Measurements from ENCODE around the gene PTK7.

PTK7 gene

DNA sequence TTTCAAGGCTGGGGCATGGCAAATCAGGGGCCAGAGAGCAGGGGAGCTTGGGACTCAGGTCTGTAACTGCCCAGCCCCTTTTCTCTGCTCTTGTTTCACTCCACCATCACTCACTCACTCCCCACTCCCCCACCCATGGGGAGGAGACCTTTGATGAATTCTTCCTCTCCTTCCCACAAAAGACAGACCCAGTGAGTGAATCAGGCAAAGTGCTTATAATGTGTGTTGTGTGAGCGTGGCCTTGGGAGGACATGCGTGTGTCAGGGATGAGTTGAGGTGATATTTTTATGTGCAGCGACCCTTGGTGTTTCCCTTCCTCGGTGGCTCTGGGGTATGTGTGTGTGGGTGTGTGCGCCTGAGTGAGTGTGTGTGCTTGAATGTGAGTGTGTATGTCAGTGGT is 104.9 kb downstream of the PTK7 start:
- no peak for DNase-seq (ENCODE audit: low spot score)

DNA sequence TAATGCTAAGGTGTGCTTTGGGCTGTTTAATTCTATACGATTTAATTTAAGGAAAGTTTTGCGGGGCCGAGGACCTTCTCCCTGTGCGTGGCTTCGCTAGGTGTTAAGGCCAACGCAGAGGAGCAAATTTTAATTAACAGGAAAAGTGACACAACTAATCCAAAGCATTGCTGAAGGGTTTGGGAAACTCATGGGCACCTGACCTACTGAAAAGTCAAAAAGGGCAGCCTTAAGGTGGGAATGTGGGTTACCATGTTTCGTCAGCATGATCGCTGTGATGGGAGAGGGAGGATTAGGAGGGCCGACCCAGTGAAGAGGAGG is 105.5 kb downstream of the PTK7 start:
- DNase-seq (ENCODE audit: low spot score), result no peak

GRCh38 chr6:43181942-43182860 is 106.1 kb downstream of the PTK7 start, which contains the start of gene CUL9:
Gene CUL9 (plus strand): TSS chr6:43182196. CDS start chr6:43184311, 2,115 bp downstream.
- peak; percentile 85 for DNase-seq (ENCODE audit: low spot score)

DNA sequence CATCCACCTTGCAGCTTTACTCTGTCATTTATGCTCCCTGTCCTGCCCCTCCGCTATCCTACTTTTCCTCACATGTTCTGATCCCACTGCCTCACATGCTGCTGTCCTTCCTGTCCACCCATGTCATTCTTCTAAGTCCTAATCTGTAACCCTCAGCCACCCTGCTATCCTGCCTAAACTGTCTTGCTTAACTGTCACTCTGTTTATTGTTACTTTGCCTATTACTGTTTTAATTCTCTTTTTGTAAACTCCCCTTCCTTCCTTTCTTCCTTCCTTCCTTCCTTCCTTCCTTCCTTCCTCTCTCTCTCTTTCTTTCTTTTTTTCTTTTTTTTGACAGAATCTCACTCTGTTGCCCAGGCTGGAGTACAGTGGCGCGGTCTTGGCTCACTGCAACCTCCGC is 107.3 kb downstream of the PTK7 start:
- DNase-seq (ENCODE audit: low spot score), result no peak

DNA sequence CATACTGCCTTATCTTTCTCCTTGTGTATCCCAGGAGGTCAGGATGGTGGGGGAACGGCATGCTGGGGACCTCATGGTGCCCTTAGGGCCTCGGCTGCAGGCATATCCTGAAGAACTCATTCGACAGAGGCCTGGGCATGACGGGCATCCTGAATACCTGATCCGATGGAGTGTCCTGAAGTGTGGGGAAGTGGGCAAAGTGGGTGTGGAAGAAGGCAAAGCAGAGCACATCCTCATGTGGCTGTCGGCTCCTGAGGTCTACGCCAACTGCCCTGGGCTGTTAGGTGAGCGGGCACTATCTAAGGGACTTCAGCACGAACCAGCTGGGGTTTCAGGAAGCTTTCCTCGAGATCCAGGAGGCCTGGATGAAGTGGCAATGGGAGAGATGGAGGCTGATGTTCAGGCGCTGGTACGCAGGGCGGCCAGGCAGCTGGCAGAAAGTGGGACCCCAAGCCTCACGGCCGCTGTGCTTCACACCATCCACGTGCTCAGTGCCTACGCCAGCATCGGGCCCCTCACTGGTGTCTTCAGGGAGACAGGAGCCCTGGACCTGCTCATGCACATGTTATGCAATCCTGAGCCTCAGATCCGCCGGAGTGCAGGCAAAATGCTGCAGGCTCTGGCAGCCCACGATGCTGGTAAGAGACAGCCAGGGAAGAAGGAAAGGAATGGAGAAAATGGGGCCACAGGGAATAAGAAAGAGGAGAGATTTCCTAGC is 108.3 kb downstream of the PTK7 start:
- DNase-seq (ENCODE audit: low spot score), result no peak

- no peak for DNase-seq (ENCODE audit: low spot score)
Observed at GRCh38 chr6:43185391-43185985, 109.4 kb downstream of the PTK7 start.

GRCh38 chr6:43186019-43186418 is 109.9 kb downstream of the PTK7 start:
- no peak for DNase-seq (ENCODE audit: low spot score)

DNA sequence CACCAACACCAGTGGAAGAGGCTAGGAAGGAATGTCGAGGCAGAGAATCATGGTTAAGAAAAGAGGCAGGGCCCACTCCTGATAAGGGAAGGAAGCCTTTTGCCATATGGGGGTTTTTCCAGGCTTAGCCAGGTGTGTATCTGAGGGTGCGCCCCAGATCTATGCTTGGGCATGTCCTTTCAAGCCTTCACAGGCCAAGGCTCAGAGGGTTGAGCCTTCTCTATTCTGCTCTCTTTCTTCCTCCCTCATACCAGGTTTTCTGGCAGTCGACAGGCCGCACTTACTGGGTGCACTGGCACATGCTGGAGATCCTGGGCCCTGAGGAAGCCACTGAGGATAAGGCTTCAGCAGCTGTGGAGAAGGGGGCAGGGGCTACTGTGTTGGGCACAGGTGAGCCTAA is 110.6 kb downstream of the PTK7 start:
- no peak for DNase-seq (ENCODE audit: low spot score)

GRCh38 chr6:43187821-43188220 is 111.7 kb downstream of the PTK7 start:
- DNase-seq (ENCODE audit: low spot score), result no peak

DNA sequence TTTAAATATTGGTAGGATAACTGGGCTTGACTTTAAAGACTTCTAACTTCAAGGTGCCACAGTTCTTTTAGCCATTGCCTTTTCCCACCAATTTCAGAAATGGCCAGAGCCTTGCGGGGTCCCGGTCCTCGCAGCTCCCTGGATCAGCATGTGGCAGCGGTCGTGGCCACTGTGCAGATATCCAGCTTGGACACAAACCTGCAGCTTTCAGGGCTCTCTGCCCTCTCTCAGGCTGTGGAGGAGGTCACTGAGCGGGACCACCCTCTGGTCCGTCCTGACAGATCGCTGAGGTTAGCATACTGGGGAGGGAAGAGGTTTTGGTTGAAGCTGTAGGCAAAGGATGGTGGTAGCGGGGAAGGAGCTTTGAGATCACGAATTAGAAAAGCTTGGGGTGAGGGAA is 112.3 kb downstream of the PTK7 start:
- DNase-seq (ENCODE audit: low spot score), result no peak

- DNase-seq (ENCODE audit: low spot score), result no peak
Observed at GRCh38 chr6:43189776-43190304, 113.7 kb downstream of the PTK7 start.

DNA sequence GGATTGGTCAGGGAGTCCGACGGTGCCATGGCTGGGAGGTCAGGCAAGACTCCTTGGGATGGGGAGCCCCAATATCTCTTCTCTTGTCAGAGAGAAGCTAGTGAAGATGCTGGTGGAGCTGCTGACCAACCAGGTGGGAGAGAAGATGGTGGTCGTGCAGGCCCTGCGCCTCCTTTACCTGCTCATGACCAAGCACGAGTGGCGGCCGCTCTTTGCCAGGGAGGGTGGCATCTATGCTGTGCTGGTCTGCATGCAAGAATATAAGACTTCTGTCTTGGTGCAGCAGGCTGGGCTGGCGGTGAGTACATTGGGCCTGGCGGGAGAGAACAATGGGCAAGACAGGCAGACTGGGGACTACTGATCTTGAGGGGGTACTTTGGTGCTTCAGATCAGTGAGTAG is 116.8 kb downstream of the PTK7 start:
- no peak for DNase-seq (ENCODE audit: low spot score)

GRCh38 chr6:43193929-43194328 is 117.8 kb downstream of the PTK7 start:
- DNase-seq (ENCODE audit: low spot score), result no peak

DNA sequence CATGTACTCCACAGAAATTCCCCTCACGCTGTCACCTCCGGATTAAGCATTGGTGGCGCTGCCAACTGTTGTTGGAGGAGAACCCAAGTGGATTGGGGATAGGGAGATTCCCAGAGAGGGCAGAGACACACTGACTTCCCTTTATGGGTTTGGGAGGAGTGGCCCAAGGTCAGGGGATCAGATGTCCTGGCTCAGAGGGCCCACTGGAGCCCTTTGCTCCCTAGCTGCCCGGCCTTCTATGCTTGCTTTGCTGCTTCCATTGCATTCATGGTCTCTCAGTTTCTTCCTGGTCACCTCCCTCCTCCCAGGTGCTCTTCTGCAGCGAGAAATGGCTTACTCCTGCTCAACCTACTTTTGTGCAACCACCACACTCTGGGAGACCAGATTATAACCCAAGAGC is 120.2 kb downstream of the PTK7 start:
- DNase-seq (ENCODE audit: low spot score), result no peak

DNA sequence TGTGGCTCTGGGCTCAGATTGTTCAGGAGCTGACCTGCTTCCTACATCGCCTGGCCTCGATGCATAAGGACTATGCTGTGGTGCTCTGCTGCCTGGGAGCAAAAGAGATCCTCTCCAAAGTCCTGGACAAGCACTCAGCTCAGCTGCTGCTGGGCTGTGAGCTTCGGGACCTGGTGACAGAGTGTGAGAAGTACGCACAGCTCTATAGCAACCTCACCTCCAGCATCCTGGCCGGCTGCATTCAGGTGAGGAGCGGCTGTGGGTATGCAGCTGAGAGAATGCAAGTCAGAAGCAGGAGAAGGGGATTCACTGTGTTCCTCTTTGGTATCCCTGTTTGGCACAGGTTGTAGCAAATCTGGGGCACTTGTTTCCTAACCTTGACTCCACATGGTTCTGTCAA is 123.8 kb downstream of the PTK7 start:
- DNase-seq (ENCODE audit: low spot score), result no peak

DNA sequence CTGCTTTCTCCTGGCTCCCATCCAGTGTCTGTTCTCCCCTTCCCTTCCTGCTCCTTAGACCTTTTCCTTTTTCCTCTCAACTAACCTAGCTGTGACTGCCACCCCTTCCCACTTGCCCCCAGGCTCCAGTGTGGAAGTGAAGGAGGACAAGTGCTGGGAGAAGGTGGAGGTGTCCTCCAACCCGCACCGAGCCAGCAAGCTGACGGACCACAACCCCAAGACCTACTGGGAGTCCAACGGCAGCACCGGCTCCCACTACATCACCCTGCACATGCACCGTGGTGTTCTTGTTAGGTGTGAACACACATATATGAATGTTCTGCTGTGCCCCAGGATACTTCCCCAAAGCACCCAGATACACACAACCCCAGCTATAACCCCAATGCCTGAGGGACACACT is 124.4 kb downstream of the PTK7 start:
- DNase-seq (ENCODE audit: low spot score), result no peak

DNA sequence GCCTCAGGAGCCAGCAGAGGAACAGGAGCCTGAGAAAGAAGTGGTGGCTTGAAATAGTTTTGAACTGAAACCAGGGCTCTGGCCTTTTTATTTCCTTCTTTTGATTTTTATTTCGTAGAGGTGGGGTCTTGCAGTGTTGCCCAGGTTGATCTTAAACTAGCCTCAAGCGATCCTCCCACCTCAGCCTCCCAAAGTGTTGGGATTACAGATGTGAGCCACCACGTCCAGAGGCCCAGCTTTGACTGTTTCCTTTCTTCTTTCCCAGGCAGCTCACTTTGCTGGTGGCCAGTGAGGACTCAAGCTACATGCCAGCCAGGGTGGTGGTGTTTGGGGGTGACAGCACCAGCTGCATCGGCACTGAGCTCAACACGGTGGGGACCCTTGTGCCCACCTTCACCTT is 126.3 kb downstream of the PTK7 start:
- DNase-seq (ENCODE audit: low spot score), result no peak

- no peak for DNase-seq (ENCODE audit: low spot score)
Observed at GRCh38 chr6:43203029-43203717, 127.1 kb downstream of the PTK7 start.

DNA sequence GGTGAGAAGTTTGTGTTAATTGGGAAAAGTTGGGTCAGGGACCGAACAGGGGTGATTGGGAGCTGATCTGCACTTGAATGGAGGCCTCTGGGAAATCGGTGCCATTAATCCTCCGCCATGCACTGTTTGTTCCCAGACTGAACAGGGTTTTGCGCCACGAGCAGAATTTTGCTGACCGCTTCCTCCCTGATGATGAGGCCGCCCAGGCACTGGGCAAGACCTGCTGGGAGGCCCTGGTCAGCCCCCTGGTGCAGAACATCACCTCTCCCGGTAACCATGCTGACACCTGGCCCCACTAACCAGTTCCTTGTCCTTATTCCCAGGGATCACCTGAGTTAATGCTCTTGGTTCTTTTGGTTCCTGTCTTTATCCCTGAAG is 127.6 kb downstream of the PTK7 start:
- DNase-seq (ENCODE audit: low spot score), result no peak

- no peak for DNase-seq (ENCODE audit: low spot score)
Observed at GRCh38 chr6:43204271-43205105, 128.4 kb downstream of the PTK7 start.

DNA sequence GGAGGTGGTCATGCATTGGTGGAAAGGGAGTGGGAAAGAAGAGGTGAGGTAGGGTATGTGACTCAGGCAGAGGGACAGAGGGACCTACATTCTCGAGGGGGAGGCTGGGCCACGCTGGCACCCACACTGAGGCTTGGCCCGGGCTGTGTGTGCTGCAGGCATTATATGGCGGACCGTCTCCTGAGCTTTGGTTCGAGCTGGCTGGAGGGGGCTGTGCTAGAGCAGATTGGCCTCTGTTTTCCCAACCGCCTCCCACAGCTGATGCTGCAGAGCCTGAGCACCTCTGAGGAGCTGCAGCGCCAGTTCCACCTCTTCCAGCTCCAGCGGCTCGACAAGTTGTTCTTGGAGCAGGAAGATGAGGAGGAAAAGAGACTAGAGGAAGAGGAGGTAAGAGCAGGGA is 129.7 kb downstream of the PTK7 start:
- no peak for DNase-seq (ENCODE audit: low spot score)

Measured in AG08395 (cell line).